VCaP (cell line): ENCODE data around the gene DSG1.
"Not testable (repeated sequence)": the region's sequence is repeated elsewhere in the genome, so short reads cannot be mapped to it uniquely, and the experiment has no call there.

ENCODE experiments used
- H3K27ac ChIP-seq: fragments of 450-650 bp; 2 replicates; pipeline ENCODE4 v1.5.1; 2017
- CTCF ChIP-seq: fragments of 450-650 bp; conservative IDR thresholded peaks from 2 replicates; pipeline ENCODE4 v1.5.1; 2017; ENCODE audit warnings: mild to moderate bottlenecking, moderate library complexity

Gene DSG1

GRCh38 chr18:31343454-31343853 is 25.5 kb downstream of the DSG1 start:
- no peak for TF ChIP-seq CTCF
- H3K27ac ChIP-seq: no peak overlapping the region

- H3K27ac ChIP-seq: not testable (repeated sequence)
Measured at GRCh38 chr18:31353336-31353735, 35.4 kb downstream of the DSG1 start.

- TF ChIP-seq CTCF: no peak
- no peak overlapping the region for H3K27ac ChIP-seq
Measured at GRCh38 chr18:31354990-31355389, 37.0 kb downstream of the DSG1 start.

- H3K27ac ChIP-seq: no peak overlapping the region
- TF ChIP-seq CTCF: no peak
Measured at GRCh38 chr18:31356025-31356424, 38.1 kb downstream of the DSG1 start.

GRCh38 chr18:31364190-31364589 is 46.2 kb downstream of the DSG1 start:
- H3K27ac ChIP-seq: no peak overlapping the region
- no peak for TF ChIP-seq CTCF

GRCh38 chr18:31369478-31369877 is 51.5 kb downstream of the DSG1 start:
- no peak for TF ChIP-seq CTCF

GRCh38 chr18:31371989-31372388 is 54.0 kb downstream of the DSG1 start:
- TF ChIP-seq CTCF: no peak

More at GRCh38 chr18:31369478-31369877, 51.5 kb downstream of the DSG1 start:
- H3K27ac ChIP-seq: peak overlapping the region; percentile 92

GRCh38 chr18:31373641-31374040 is 55.7 kb downstream of the DSG1 start:
- no peak for TF ChIP-seq CTCF
- no peak overlapping the region for H3K27ac ChIP-seq

More at GRCh38 chr18:31371989-31372388, 54.0 kb downstream of the DSG1 start:
- H3K27ac ChIP-seq: peak overlapping the region; percentile 92; the same call in 1 of the 2 replicates
